Heart left ventricle (tissue), 16 donors: ENCODE data around the gene CC2D1B. TPM values are rescaled to one million over a fixed set of nuclear protein-coding genes. Genes with fewer than 3 reads are reported as not detected.
A peak's percentile ranks its signal among the peaks of the same experiment; 100 is the strongest.

Experiments used
- ATAC-seq, 4 donors: fragments of 200-7000 bp; cut with Tn5 transposase; one replicate each; pipeline ENCODE4 v1.9.1; 2020 to 2022; ENCODE audit warnings: moderate library complexity in 4 of 4, mild to moderate bottlenecking in 3 of 4, moderate number of reproducible peaks in 1 of 4
- DNase-seq, 5 donors: peaks; one replicate each; pipeline ENCODE4 v3.0.0-alpha.2; 2020
- H3K27ac ChIP-seq, 12 donors: fragments of 200-600 bp; sonication (generic) in 4 of 12; one replicate each; pipeline versions ENCODE4 v1.5.0 to v1.8.0; 2016 to 2022; ENCODE audit warnings: mild to moderate bottlenecking in 2 of 12
- H3K27me3 ChIP-seq, 9 donors: fragments of 200-600 bp; sonication (generic) in 2 of 9; one replicate each; pipeline versions ENCODE4 v1.5.1 to v1.8.0; 2016 to 2022; ENCODE audit warnings: mild to moderate bottlenecking in 3 of 9
- H3K36me3 ChIP-seq, 9 donors: fragments of 200-600 bp; sonication (generic) in 2 of 9; one replicate each; pipeline versions ENCODE4 v1.5.0 to v1.8.0; 2018 to 2022; ENCODE audit warnings: mild to moderate bottlenecking in 2 of 9
- H3K4me1 ChIP-seq, 12 donors: fragments of 200-600 bp; sonication (generic) in 4 of 12; one replicate each; pipeline versions ENCODE4 v1.5.0 to v1.8.0; 2016 to 2022; ENCODE audit warnings: mild to moderate bottlenecking in 3 of 12
- H3K4me3 ChIP-seq, 12 donors: fragments of 200-600 bp; sonication (generic) in 4 of 12; one replicate each; pipeline versions ENCODE4 v1.5.0 to v1.8.0; 2017 to 2022; ENCODE audit warnings: mild to moderate bottlenecking in 9 of 12, moderate library complexity in 4 of 12
- H3K9me3 ChIP-seq, 12 donors: fragments of 200-600 bp; sonication (generic) in 4 of 12; one replicate each; pipeline versions ENCODE4 v1.5.0 to v1.8.0; 2016 to 2022; ENCODE audit warnings: mild to moderate bottlenecking in 1 of 12
- POLR2A ChIP-seq, 2 donors: fragments of 450-650 bp; IDR thresholded peaks; one replicate each; pipeline ENCODE4 v1.6.1; 2017; ENCODE audit warnings: antibody characterized with exemption in 2 of 2, mild to moderate bottlenecking in 2 of 2, moderate library complexity in 2 of 2
- WGBS, 4 donors: extraction: QIAGEN DNeasy Blood & Tissue Kit in 2 of 4; methylation state at CpG; one replicate each; pipeline versions ENCODE4 v1.1.5 to v1.1.7; 2013 to 2018; 5-methylcytosine and 5-hydroxymethylcytosine counted together
- intact Hi-C, 10 donors: fragments of 100-400 bp; cut with DNase I; formaldehyde crosslinking; loops; one replicate each; pipeline versions ENCODE4 v1.11.1 to v1.14.2; 2022
- polyA plus RNA-seq, 2 donors: library from polyadenylated mRNA; stranded (reverse); fragments of 200-250 nt; gene quantifications; one replicate each; pipeline ENCODE4 v1.2.3, GENCODE V29; 2013
- total RNA-seq, 9 donors: library from RNA; depleted of rRNA in 2 of 9; stranded (reverse); fragments of >200 nt in 2 of 9; fragmentation: NEBNext Ultra II Directional in 3 of 9; extraction: Animal tissue kit (Norgen Biotek cat#: 25700) in 3 of 9; gene quantifications; one replicate each; pipeline versions ENCODE4 v1.1.0 to v1.2.4, GENCODE V29; 2016 to 2023
- TF ChIP-seq, protein P1 (sequence below), 12 donors: fragments of 200-600 bp; sonication (generic) in 4 of 12; IDR thresholded peaks; one replicate each; pipeline versions ENCODE4 v1.5.0 to v1.8.0; 2018 to 2022; ENCODE audit warnings: antibody characterized with exemption in 12 of 12, mild to moderate bottlenecking in 5 of 12
- donor health status: ischemic (EF 13 %, LVEDD 7.1; RV severe dilation, severe dysfunction).
- donor health status: healthy with polysubstance abuse.
- donor health status: DM: no; HTN: yes; CAD: no.
- donor health status: DM: no; HTN: no; CAD: no.
- donor health status: ischemic (EF 25% LVEDD 6.9; RV normal size, moderate dysfunction).
- donor health status: ischemic (EF 25% LVEDD 5.7; RV mildly dilated, moderate dysfunction).
- donor health status: healthy.
- donor health status: DM: yes; HTN: yes; CAD: no.
- donor health status: ischemic (EF 35%, LVEDD 5.7; RV mildly dilated, moderate dysfunction).
- donor health status: nonischemic (EF 11% LVEDD 7.7; RV severe dilation, severe dysfunction).
- donor health status: DM: yes; HTN: yes; CAD: no.
- donor health status: PGD.
- donor health status: ischemic (EF 29% LVEDD 5.4; RV normal size, mild dysfunction).
- donor health status: nonischemic (EF 23%, LVEDD 6.1; RV moderate dilation, normal function).

CC2D1B gene
- total and polyA plus RNA-seq, 11 donors: 12.3 to 25.9 (median 16.7) TPM

DNA sequence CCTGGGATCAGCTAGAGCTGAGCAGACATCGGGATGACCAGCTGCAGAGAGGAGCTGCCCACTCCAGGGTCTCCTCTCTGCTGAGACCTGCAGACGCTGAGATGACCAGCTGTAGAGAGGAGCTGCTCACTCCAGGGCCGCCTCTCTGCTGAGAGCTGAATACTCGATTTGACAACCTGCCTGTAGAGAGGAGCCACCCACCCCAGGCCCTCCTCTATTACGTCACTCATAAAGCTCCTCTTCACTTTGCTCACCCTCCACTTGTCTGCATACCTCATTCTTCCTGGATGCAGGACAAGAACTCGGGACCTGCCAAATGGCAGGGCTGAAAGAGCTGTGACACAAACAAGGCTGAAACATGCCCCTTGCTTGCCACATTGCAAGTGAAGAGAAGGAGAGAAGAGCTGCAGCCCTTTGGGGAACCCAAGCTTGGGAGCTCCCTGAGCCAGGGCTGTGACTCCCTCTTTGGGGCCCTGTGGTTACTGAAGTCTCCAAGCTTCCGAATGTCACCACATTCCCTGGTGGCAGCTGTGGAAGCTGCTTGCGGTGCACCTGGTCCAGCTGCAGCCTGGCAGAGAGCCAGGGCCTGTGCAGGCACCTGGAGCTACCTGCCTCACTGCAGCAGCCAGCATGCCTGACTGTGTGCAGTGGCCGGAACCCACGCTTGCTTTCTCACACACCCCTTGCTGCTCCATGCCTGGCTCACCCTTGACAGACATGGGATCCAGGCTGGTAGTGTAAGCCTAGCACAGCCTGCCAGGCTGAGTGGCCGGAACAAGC is 59.6 kb downstream of the CC2D1B start:
- intact Hi-C loops: no loop called here

DNA sequence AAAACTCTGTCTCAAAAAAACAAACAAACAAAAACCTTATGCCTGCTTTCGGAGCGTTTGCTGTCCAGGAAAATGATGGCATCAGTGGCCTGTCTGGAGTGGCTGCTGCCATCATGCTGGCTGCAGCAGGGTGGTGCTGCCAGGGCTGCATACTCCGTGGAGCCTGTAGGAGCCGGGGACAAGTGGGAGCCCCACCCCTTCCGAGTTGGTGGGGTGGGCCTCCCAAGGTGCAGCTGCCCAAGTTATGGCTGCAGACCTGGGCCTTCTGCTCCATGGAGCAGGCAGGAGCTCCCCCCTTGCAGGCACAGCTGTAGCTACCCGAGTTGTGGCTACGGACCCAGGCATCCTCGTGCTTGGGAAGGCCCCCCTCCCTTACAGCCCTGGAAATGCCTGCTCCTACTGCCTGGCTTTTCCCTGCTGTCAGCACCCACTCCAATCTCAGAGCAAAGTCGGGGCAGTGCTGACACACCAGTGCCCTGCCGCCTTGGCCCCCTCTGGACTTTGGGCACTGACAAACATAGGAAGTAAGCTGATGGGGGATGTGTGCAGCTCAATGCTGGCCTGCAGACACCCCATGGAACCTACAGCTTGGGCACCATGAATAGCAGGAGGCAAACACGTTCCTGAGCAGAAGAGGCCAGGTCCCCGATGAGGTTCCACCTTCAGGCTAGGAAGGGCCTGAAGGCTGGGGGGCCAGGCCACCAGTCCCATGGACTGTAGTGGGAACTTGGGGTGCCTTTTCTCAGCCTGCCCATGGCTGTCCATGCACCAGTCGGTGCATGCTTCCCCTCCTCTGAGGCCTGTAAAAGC is 60.4 kb downstream of the CC2D1B start:
- intact Hi-C loops: no loop called here
- ATAC-seq (peak; percentile 71 to 87 (median 82)), DNase-seq (peak in 4 of 5 donors; percentile 9 to 66 (median 36))
- Histone ChIP-seq H3K4me3 (no peak overlapping the region), H3K27me3 (no peaks in the 10 kb centered on the region), H3K4me1 (peaks cover 0 to 17% (median 0%) of the 10 kb centered on the region in 12 donors), H3K27ac (peak overlapping the region in 3 of 12 donors; percentile 14 to 32 (median 19)), H3K9me3 (no peaks in the 10 kb centered on the region), H3K36me3 (peaks cover 0 to 36% (median 10%) of the 10 kb centered on the region in 9 donors)
- TF ChIP-seq, protein P1, sequence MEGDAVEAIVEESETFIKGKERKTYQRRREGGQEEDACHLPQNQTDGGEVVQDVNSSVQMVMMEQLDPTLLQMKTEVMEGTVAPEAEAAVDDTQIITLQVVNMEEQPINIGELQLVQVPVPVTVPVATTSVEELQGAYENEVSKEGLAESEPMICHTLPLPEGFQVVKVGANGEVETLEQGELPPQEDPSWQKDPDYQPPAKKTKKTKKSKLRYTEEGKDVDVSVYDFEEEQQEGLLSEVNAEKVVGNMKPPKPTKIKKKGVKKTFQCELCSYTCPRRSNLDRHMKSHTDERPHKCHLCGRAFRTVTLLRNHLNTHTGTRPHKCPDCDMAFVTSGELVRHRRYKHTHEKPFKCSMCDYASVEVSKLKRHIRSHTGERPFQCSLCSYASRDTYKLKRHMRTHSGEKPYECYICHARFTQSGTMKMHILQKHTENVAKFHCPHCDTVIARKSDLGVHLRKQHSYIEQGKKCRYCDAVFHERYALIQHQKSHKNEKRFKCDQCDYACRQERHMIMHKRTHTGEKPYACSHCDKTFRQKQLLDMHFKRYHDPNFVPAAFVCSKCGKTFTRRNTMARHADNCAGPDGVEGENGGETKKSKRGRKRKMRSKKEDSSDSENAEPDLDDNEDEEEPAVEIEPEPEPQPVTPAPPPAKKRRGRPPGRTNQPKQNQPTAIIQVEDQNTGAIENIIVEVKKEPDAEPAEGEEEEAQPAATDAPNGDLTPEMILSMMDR (IDR thresholded peaks at IDR 0.05): no peak
- TF ChIP-seq POLR2A (IDR thresholded peaks at IDR 0.05): no peak
- WGBS, 4 donors: 58 to 74% (median 65%) methylated on average over 7 to 13 of the region's 13 CpGs

More for the DNA sequence above, 59.6 kb downstream of the CC2D1B start:
- ATAC-seq (peak; percentile 77 to 91 (median 90)), DNase-seq (peak in 2 of 5 donors; percentile 19 to 51)
- Histone ChIP-seq H3K9me3 (no peaks in the 10 kb centered on the region), H3K36me3 (peaks cover 0 to 36% (median 10%) of the 10 kb centered on the region in 9 donors), H3K27me3 (no peaks in the 10 kb centered on the region), H3K4me3 (no peak overlapping the region), H3K27ac (peak overlapping the region in 3 of 12 donors; percentile 14 to 32 (median 19)), H3K4me1 (peaks cover 0 to 17% (median 0%) of the 10 kb centered on the region in 12 donors)
- TF ChIP-seq, protein P1 (IDR thresholded peaks at IDR 0.05): no peak
- TF ChIP-seq POLR2A (IDR thresholded peaks at IDR 0.05): no peak
- WGBS, 4 donors: 73 to 82% (median 77%) methylated on average over 8 to 11 of the region's 11 CpGs

Other genes with a start within 250 kb of the CC2D1B start
- gene ZFYVE9, start 224.1 kb downstream of the CC2D1B start, total RNA-seq: 10 to 100 TPM; 12.6 to 19.2 (median 17.3) TPM
- gene ZFYVE9, start 224.1 kb downstream of the CC2D1B start, polyA plus RNA-seq: 10 to 100 TPM in 1 of 2 donors, 1 to 10 TPM in 1; 3.6 to 12.4 TPM
- gene ORC1, start 38.2 kb upstream of the CC2D1B start, total RNA-seq: 1 to 10 TPM in 1 of 9 donors, under 1 TPM in 5, not detected in 3; 0.09 to 1.4 (median 0.16) TPM
- gene ORC1, start 38.2 kb upstream of the CC2D1B start, polyA plus RNA-seq: under 1 TPM in 1 of 2 donors, not detected in 1; 0.35 TPM
- 10 to 100 TPM in 8 of 9 donors, 1 to 10 TPM in 1; 6.6 to 24.7 (median 16.6) TPM for gene PRPF38A, start 38.4 kb upstream of the CC2D1B start, total RNA-seq
- 10 to 100 TPM in 1 of 2 donors, 1 to 10 TPM in 1; 6.2 to 16.0 TPM for gene PRPF38A, start 38.4 kb upstream of the CC2D1B start, polyA plus RNA-seq
- 10 to 100 TPM; 23.7 to 43.8 (median 31.5) TPM for gene TUT4, start 186.9 kb upstream of the CC2D1B start, total RNA-seq
- 10 to 100 TPM; 14.8 to 21.4 TPM for gene TUT4, start 186.9 kb upstream of the CC2D1B start, polyA plus RNA-seq
- 10 to 100 TPM in 3 of 9 donors, 1 to 10 TPM in 6; 5.8 to 19.7 (median 8.2) TPM for gene GPX7, start 236.2 kb upstream of the CC2D1B start, total RNA-seq
- 10 to 100 TPM in 1 of 2 donors, 1 to 10 TPM in 1; 8.4 to 20.5 TPM for gene GPX7, start 236.2 kb upstream of the CC2D1B start, polyA plus RNA-seq